Liver (tissue), 9 donors: Measurements from ENCODE around the gene TIPIN. TPM values are rescaled to one million over a fixed set of nuclear protein-coding genes. Genes with fewer than 3 reads are reported as not detected.
A peak's percentile ranks its signal among the peaks of the same experiment; 100 is the strongest.

Experiments
- DNase-seq: peaks from one replicate; pipeline ENCODE4 v3.0.0-alpha.2; 2017; ENCODE audit warnings: low spot score
- H3K27ac ChIP-seq, 2 donors: one replicate each; pipeline ENCODE4 v1.7.0; 2013; ENCODE audit warnings: inconsistent platforms in 2 of 2, low read length in 2 of 2, control low read depth in 1 of 2, low read depth in 1 of 2, mild to moderate bottlenecking in 1 of 2
- H3K27me3 ChIP-seq, 4 donors: one replicate each; pipeline versions ENCODE4 v1.6.1 to v1.7.0; 2013; ENCODE audit warnings: low read length in 3 of 4, inconsistent platforms in 1 of 4, mild to moderate bottlenecking in 1 of 4, moderate library complexity in 1 of 4; ENCODE audit not compliant: control insufficient read depth in 4 of 4, insufficient read depth in 4 of 4
- H3K36me3 ChIP-seq, 4 donors: one replicate each; pipeline versions ENCODE4 v1.6.1 to v1.7.0; 2013; ENCODE audit warnings: low read length in 3 of 4, mild to moderate bottlenecking in 3 of 4, low read depth in 1 of 4, moderate library complexity in 1 of 4; ENCODE audit not compliant: control insufficient read depth in 4 of 4, insufficient read depth in 3 of 4
- H3K4me1 ChIP-seq, 4 donors: one replicate each; pipeline versions ENCODE4 v1.6.1 to v1.7.0; 2013; ENCODE audit warnings: low read length in 3 of 4, mild to moderate bottlenecking in 3 of 4, moderate library complexity in 1 of 4; ENCODE audit not compliant: control insufficient read depth in 4 of 4, insufficient read depth in 4 of 4
- H3K4me3 ChIP-seq, 3 donors: one replicate each; pipeline versions ENCODE4 v1.6.1 to v1.7.0; 2013; ENCODE audit warnings: low read length in 3 of 3, control low read depth in 1 of 3, low read depth in 1 of 3, mild to moderate bottlenecking in 1 of 3
- H3K9ac ChIP-seq, 2 donors: one replicate each; pipeline ENCODE4 v1.7.0; 2013; ENCODE audit warnings: low read length in 2 of 2, mild to moderate bottlenecking in 2 of 2, moderate library complexity in 2 of 2, control low read depth in 1 of 2, low read depth in 1 of 2
- H3K9me3 ChIP-seq, 4 donors: one replicate each; pipeline versions ENCODE4 v1.6.1 to v1.7.0; 2013; ENCODE audit warnings: low read length in 3 of 4; ENCODE audit not compliant: control insufficient read depth in 4 of 4
- ATF3 ChIP-seq: IDR thresholded peaks from 2 replicates; pipeline ENCODE4 v1.6.1; 2016; ENCODE audit warnings: antibody characterized with exemption
- CTCF ChIP-seq: fragments of 150-350 bp; IDR thresholded peaks from 2 replicates; pipeline ENCODE4 v1.5.1; 2017; ENCODE audit warnings: improper control_type of control experiment, low read depth, low read length; ENCODE audit not compliant: missing input control
- EGR1 ChIP-seq, 2 donors: IDR thresholded peaks; 2 replicates each; pipeline ENCODE4 v1.6.1; 2016 to 2018; ENCODE audit warnings: antibody characterized with exemption in 2 of 2, low read depth in 2 of 2
- FOXA1 ChIP-seq: IDR thresholded peaks from 2 replicates; pipeline ENCODE4 v1.6.1; 2016; ENCODE audit warnings: antibody characterized with exemption
- FOXA2 ChIP-seq: IDR thresholded peaks from 2 replicates; pipeline ENCODE4 v1.6.1; 2016; ENCODE audit warnings: antibody characterized with exemption
- GABPA ChIP-seq, 2 donors: IDR thresholded peaks in 1 of 2; conservative IDR thresholded peaks in 1 of 2; 2 replicates each; pipeline ENCODE4 v1.6.1; 2016; ENCODE audit warnings: antibody characterized with exemption in 2 of 2, mild to moderate bottlenecking in 1 of 2, moderate library complexity in 1 of 2
- HNF4A ChIP-seq, 2 donors: conservative IDR thresholded peaks; 2 replicates each; pipeline ENCODE4 v1.6.1; 2016; ENCODE audit warnings: antibody characterized with exemption in 2 of 2, mild to moderate bottlenecking in 2 of 2
- HNF4G ChIP-seq: IDR thresholded peaks from 2 replicates; pipeline ENCODE4 v1.6.1; 2016; ENCODE audit warnings: antibody characterized with exemption
- JUND ChIP-seq, 2 donors: IDR thresholded peaks; 2 replicates each; pipeline ENCODE4 v1.6.1; 2016; ENCODE audit warnings: antibody characterized with exemption in 2 of 2
- MAX ChIP-seq: IDR thresholded peaks from 2 replicates; pipeline ENCODE4 v1.6.1; 2016; ENCODE audit warnings: antibody characterized with exemption
- NR2F2 ChIP-seq: IDR thresholded peaks from 2 replicates; pipeline ENCODE4 v1.6.1; 2016; ENCODE audit warnings: antibody characterized with exemption
- RAD21 ChIP-seq, 2 donors: IDR thresholded peaks; 2 replicates each; pipeline ENCODE4 v1.6.1; 2016; ENCODE audit warnings: antibody characterized with exemption in 2 of 2, mild to moderate bottlenecking in 2 of 2
- REST ChIP-seq: IDR thresholded peaks from 2 replicates; pipeline ENCODE4 v1.6.1; 2016; ENCODE audit warnings: antibody characterized with exemption, mild to moderate bottlenecking
- RXRA ChIP-seq, 2 donors: IDR thresholded peaks; 2 replicates each; pipeline ENCODE4 v1.6.1; 2017 to 2018; ENCODE audit warnings: antibody characterized with exemption in 2 of 2, mild to moderate bottlenecking in 1 of 2
- SP1 ChIP-seq: IDR thresholded peaks from 2 replicates; pipeline ENCODE4 v1.6.1; 2018; ENCODE audit warnings: antibody characterized with exemption, mild to moderate bottlenecking
- TAF1 ChIP-seq: conservative IDR thresholded peaks from 2 replicates; pipeline ENCODE4 v1.6.1; 2016; ENCODE audit warnings: antibody characterized with exemption, mild to moderate bottlenecking
- YY1 ChIP-seq: IDR thresholded peaks from 2 replicates; pipeline ENCODE4 v1.6.1; 2016; ENCODE audit warnings: antibody characterized with exemption, mild to moderate bottlenecking
- ZBTB33 ChIP-seq: IDR thresholded peaks from 2 replicates; pipeline ENCODE4 v1.6.1; 2016; ENCODE audit warnings: antibody characterized with exemption
- WGBS: extraction: QIAGEN DNeasy Blood & Tissue Kit; methylation state at CpG from one replicate; pipeline ENCODE4 v1.1.7; 2013; 5-methylcytosine and 5-hydroxymethylcytosine counted together
- polyA plus RNA-seq, 2 donors: library from polyadenylated mRNA; stranded (reverse) in 1 of 2; unstranded in 1 of 2; fragments of 200-250 nt in 1 of 2; fragments of >200 nt in 1 of 2; fragmentation: Nextera tagmentation in 1 of 2; extraction: Ambion mirVana in 1 of 2; gene quantifications; one replicate each; pipeline versions ENCODE4 v1.2.1 to v1.2.3, GENCODE V29; 2013 to 2015
- total RNA-seq, 2 donors: library from RNA; depleted of rRNA; stranded (reverse); fragments of >200 nt; gene quantifications; one replicate each; pipeline ENCODE4 v1.2.3, GENCODE V29; 2014
- donor health status: healthy.
- donor health status: healthy.
- donor health status: healthy.
- donor health status: healthy.
- donor health status: healthy.

TIPIN gene
- total and polyA plus RNA-seq, 4 donors, result 2.2 to 5.9 (median 2.6) TPM

- H3K27ac ChIP-seq, result peak overlapping the region; percentile 69 to 90
- no peaks in the 10 kb centered on the region for H3K9me3 ChIP-seq
- H3K36me3 ChIP-seq, result peaks cover 0 to 3% (median under 1%) of the 10 kb centered on the region in 4 donors
- H3K4me1 ChIP-seq, result peaks cover 10 to 25% (median 16%) of the 10 kb centered on the region in 4 donors
- peak; percentile 61 for DNase-seq
- TF ChIP-seq SP1, result no peak
- TF ChIP-seq EGR1 (IDR thresholded peaks at IDR 0.05; ENCODE audit: low read depth in 2 of 2), result peak; percentile 67 to 80
- no peak for TF ChIP-seq REST
- no peak for TF ChIP-seq ATF3
- TF ChIP-seq CTCF, result peak; percentile 25
- TF ChIP-seq RXRA (IDR thresholded peaks at IDR 0.05), result peak in 1 of 2 donors; percentile 29
- TF ChIP-seq FOXA2, result no peak
- no peak for TF ChIP-seq JUND (IDR thresholded peaks at IDR 0.05)
- TF ChIP-seq GABPA (IDR thresholded peaks at IDR 0.05 in 1 of 2, conservative IDR thresholded peaks at IDR 0.05 in 1 of 2), result no peak
- TF ChIP-seq ZBTB33, result no peak
- TF ChIP-seq HNF4A (conservative IDR thresholded peaks at IDR 0.05), result peak in 1 of 2 donors; percentile 24
- no peak for TF ChIP-seq MAX
- TF ChIP-seq FOXA1, result no peak
- TF ChIP-seq YY1, result no peak
- TF ChIP-seq TAF1, result no peak
- TF ChIP-seq RAD21 (IDR thresholded peaks at IDR 0.05), result peak; percentile 42 to 69
- TF ChIP-seq NR2F2, result no peak
- TF ChIP-seq HNF4G, result no peak
- no peaks in the 10 kb centered on the region for H3K27me3 ChIP-seq
- H3K4me3 ChIP-seq, result peak overlapping the region; percentile 62 to 98 (median 82)
- H3K9ac ChIP-seq, result peak overlapping the region; percentile 12 to 91
- under 1% methylated on average over 62 of the region's 62 CpGs for WGBS
Measured at GRCh38 chr15:66387163-66388042, 30.9 kb upstream of the TIPIN start.
